WTC11 (cell line): ENCODE data around the gene EPHB3. TPM values are rescaled to one million over a fixed set of nuclear protein-coding genes. Genes with fewer than 3 reads are reported as not detected.

Experiments
- ATAC-seq: fragments of 200-7000 bp; cut with Tn5 transposase; 2 replicates; pipeline ENCODE4 v1.10.0; 2021; ENCODE audit warnings: mild to moderate bottlenecking, moderate library complexity
- CTCF ChIA-PET: fragments of 300-600 bp; sonication (Branson Sonifier 250); formaldehyde crosslinking; loops from one replicate; lab custom pipeline; 2021; ENCODE audit warnings: antibody characterized with exemption; lab: Charles Lee
- POLR2A ChIA-PET: fragments of 350-600 bp; sonication (Branson Sonifier 250); formaldehyde crosslinking; loops from one replicate; lab custom pipeline; 2021; ENCODE audit warnings: antibody characterized with exemption; lab: Charles Lee
- DNase-seq: peaks from one replicate; pipeline ENCODE4 v3.0.0; 2021; ENCODE audit warnings: low spot score
- H3K27ac Mint-ChIP-seq: 2 replicates; pipeline ENCODE4 v1.8.0; 2021; ENCODE audit warnings: mixed read lengths
- H3K27me3 Mint-ChIP-seq: 2 replicates; pipeline ENCODE4 v1.8.0; 2021; ENCODE audit warnings: low read depth, mild to moderate bottlenecking, moderate library complexity, mixed read lengths
- H3K36me3 Mint-ChIP-seq: 2 replicates; pipeline ENCODE4 v1.8.0; 2021; ENCODE audit warnings: mixed read lengths
- H3K4me1 Mint-ChIP-seq: 2 replicates; pipeline ENCODE4 v1.8.0; 2022; ENCODE audit warnings: mixed read lengths
- H3K4me3 Mint-ChIP-seq: 2 replicates; pipeline ENCODE4 v1.8.0; 2021; ENCODE audit warnings: mild to moderate bottlenecking, moderate library complexity, mixed read lengths
- H3K9me3 Mint-ChIP-seq: 2 replicates; pipeline ENCODE4 v1.8.0; 2021; ENCODE audit warnings: mixed read lengths
- EMX1 ChIP-seq: fragments of 250-450 bp; sonication (Bioruptor Pico); IDR thresholded peaks from 2 replicates; pipeline ENCODE4 v1.8.0; 2021; ENCODE audit warnings: mild to moderate bottlenecking
- FOXJ3 ChIP-seq: sonication (generic); formaldehyde crosslinking; IDR thresholded peaks from 2 replicates; pipeline ENCODE4 v1.9.0; 2021; ENCODE audit warnings: missing genetic modification reagents, mild to moderate bottlenecking, borderline replicate concordance
- HMGA2 ChIP-seq: fragments of 250-450 bp; sonication (Bioruptor Pico); IDR thresholded peaks from 2 replicates; pipeline ENCODE4 v1.4.0; 2021; ENCODE audit warnings: mild to moderate bottlenecking, moderate library complexity
- JAZF1 ChIP-seq: fragments of 250-450 bp; sonication (Bioruptor Pico); IDR thresholded peaks from 2 replicates; pipeline ENCODE4 v1.9.0; 2021; ENCODE audit warnings: moderate library complexity, mild to moderate bottlenecking, inconsistent platforms
- JUN ChIP-seq: sonication (generic); formaldehyde crosslinking; IDR thresholded peaks from 2 replicates; pipeline ENCODE4 v1.8.0; 2023; ENCODE audit warnings: mild to moderate bottlenecking, missing genetic modification reagents
- MYBL2 ChIP-seq: sonication (generic); formaldehyde crosslinking; IDR thresholded peaks from 2 replicates; pipeline ENCODE4 v1.8.1; 2023; ENCODE audit warnings: mild to moderate bottlenecking, moderate library complexity, missing genetic modification reagents
- NFATC4 ChIP-seq: fragments of 250-450 bp; sonication (Bioruptor Pico); IDR thresholded peaks from 2 replicates; pipeline ENCODE4 v1.9.0; 2021; ENCODE audit warnings: mild to moderate bottlenecking
- NR2C2 ChIP-seq: sonication (generic); formaldehyde crosslinking; IDR thresholded peaks from 2 replicates; pipeline ENCODE4 v1.8.0; 2022; ENCODE audit warnings: mild to moderate bottlenecking, missing genetic modification reagents
- OVOL2 ChIP-seq: fragments of 250-450 bp; sonication (Bioruptor Pico); IDR thresholded peaks from 2 replicates; pipeline ENCODE4 v1.9.0; 2021; ENCODE audit warnings: mild to moderate bottlenecking, borderline replicate concordance
- SOX15 ChIP-seq: fragments of 250-450 bp; sonication (Bioruptor Pico); IDR thresholded peaks from 2 replicates; pipeline ENCODE4 v1.9.0; 2021; ENCODE audit warnings: mild to moderate bottlenecking
- ZNF317 ChIP-seq: sonication (generic); formaldehyde crosslinking; IDR thresholded peaks from 2 replicates; pipeline ENCODE4 v1.8.1; 2023; ENCODE audit warnings: low read depth, mild to moderate bottlenecking, moderate library complexity, missing genetic modification reagents, borderline replicate concordance
- total RNA-seq: library from RNA; stranded (reverse); gene quantifications from 3 replicates; pipeline ENCODE4 v1.2.3, GENCODE V29; 2021
- TF ChIP-seq, protein P1 (sequence below): fragments of 250-450 bp; sonication (Bioruptor Pico); IDR thresholded peaks from 2 replicates; pipeline ENCODE4 v1.9.0; 2021; ENCODE audit warnings: mild to moderate bottlenecking
- TF ChIP-seq, protein P2 (sequence below): fragments of 200-600 bp; IDR thresholded peaks from 2 replicates; pipeline ENCODE4 v1.8.0; 2022; ENCODE audit warnings: antibody characterized with exemption
- TF ChIP-seq, protein P3 (sequence below): sonication (generic); formaldehyde crosslinking; IDR thresholded peaks from 2 replicates; pipeline ENCODE4 v1.8.0; 2022; ENCODE audit warnings: mild to moderate bottlenecking, missing genetic modification reagents
- TF ChIP-seq, protein P4 (sequence below): sonication (generic); formaldehyde crosslinking; IDR thresholded peaks from 2 replicates; pipeline ENCODE4 v1.8.1; 2023; ENCODE audit warnings: mild to moderate bottlenecking, missing genetic modification reagents, borderline replicate concordance
- TF ChIP-seq, protein P5 (sequence below): sonication (generic); formaldehyde crosslinking; IDR thresholded peaks from 2 replicates; pipeline ENCODE4 v1.8.1; 2022; ENCODE audit warnings: mild to moderate bottlenecking, moderate library complexity, missing genetic modification reagents
- TF ChIP-seq, protein P6 (sequence below): sonication (generic); formaldehyde crosslinking; IDR thresholded peaks from 2 replicates; pipeline ENCODE4 v1.8.0; 2022; ENCODE audit warnings: mild to moderate bottlenecking, missing genetic modification reagents
- TF ChIP-seq, protein P7 (sequence below): fragments of 250-450 bp; sonication (Bioruptor Pico); IDR thresholded peaks from 2 replicates; pipeline ENCODE4 v2.1.2; 2022; ENCODE audit warnings: mild to moderate bottlenecking, moderate library complexity
- TF ChIP-seq, protein P8 (sequence below): sonication (generic); formaldehyde crosslinking; IDR thresholded peaks from 2 replicates; pipeline ENCODE4 v1.8.1; 2023; ENCODE audit warnings: mild to moderate bottlenecking, missing genetic modification reagents, moderate library complexity

Gene EPHB3
- total RNA-seq, 1 experiment from 2014 or later, result 11.4 TPM

DNA sequence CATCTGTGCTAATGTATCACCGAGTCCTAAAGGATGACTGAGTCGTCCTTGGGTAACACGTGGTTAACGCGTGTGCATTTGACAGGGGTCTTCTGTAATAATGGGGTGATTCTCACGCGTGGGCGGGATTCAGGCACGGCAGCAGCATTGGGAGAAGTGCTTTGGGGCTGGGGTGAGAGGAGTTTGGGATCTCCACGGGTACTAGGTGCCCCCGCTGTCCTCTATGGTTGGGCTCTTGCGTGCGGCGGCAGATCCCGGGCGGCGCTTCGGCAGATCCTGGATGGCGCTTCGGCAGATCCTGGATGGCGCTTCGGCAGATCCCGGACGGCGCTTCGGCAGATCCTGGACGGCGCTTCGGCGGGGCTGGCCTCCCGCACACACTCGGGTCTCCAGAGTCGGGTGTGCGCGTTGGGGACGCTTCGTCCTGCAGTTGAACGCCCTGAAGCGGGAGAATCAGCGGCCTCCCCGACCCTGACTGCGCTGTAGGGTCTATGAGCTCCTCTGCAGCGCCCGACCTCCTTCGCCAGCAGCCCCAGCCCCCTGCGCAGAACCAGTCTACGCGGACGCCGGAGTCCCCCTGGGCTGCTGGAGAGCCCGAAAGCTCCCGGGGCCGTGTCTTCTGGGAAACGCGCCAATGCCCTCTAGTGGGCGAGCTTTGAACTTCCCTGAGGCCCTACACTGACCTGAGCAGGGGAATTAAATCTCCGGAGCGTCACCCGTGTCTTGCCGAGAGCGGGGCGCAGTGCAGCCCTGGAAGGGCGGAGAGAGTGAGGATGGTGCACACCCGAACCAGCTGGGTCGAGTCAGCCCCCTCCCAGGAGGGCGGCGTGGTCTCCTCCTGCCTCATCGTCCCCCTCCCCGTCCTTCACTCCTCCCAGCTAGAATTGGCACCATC lies 48.1 kb upstream of the EPHB3 start (continued):
- TF ChIP-seq, protein P1, sequence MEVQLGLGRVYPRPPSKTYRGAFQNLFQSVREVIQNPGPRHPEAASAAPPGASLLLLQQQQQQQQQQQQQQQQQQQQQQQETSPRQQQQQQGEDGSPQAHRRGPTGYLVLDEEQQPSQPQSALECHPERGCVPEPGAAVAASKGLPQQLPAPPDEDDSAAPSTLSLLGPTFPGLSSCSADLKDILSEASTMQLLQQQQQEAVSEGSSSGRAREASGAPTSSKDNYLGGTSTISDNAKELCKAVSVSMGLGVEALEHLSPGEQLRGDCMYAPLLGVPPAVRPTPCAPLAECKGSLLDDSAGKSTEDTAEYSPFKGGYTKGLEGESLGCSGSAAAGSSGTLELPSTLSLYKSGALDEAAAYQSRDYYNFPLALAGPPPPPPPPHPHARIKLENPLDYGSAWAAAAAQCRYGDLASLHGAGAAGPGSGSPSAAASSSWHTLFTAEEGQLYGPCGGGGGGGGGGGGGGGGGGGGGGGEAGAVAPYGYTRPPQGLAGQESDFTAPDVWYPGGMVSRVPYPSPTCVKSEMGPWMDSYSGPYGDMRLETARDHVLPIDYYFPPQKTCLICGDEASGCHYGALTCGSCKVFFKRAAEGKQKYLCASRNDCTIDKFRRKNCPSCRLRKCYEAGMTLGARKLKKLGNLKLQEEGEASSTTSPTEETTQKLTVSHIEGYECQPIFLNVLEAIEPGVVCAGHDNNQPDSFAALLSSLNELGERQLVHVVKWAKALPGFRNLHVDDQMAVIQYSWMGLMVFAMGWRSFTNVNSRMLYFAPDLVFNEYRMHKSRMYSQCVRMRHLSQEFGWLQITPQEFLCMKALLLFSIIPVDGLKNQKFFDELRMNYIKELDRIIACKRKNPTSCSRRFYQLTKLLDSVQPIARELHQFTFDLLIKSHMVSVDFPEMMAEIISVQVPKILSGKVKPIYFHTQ (CRISPR knock-in tag), result no peak
- TF ChIP-seq FOXJ3 (no peak), SOX15 (CRISPR knock-in tag) (no peak), MYBL2 (CRISPR knock-in tag) (no peak), OVOL2 (CRISPR knock-in tag) (no peak), JAZF1 (CRISPR knock-in tag) (no peak), ZNF317 (CRISPR knock-in tag) (no peak), EMX1 (no peak)
- TF ChIP-seq, protein P2, sequence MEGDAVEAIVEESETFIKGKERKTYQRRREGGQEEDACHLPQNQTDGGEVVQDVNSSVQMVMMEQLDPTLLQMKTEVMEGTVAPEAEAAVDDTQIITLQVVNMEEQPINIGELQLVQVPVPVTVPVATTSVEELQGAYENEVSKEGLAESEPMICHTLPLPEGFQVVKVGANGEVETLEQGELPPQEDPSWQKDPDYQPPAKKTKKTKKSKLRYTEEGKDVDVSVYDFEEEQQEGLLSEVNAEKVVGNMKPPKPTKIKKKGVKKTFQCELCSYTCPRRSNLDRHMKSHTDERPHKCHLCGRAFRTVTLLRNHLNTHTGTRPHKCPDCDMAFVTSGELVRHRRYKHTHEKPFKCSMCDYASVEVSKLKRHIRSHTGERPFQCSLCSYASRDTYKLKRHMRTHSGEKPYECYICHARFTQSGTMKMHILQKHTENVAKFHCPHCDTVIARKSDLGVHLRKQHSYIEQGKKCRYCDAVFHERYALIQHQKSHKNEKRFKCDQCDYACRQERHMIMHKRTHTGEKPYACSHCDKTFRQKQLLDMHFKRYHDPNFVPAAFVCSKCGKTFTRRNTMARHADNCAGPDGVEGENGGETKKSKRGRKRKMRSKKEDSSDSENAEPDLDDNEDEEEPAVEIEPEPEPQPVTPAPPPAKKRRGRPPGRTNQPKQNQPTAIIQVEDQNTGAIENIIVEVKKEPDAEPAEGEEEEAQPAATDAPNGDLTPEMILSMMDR, result peak; percentile 79
- TF ChIP-seq, protein P3, sequence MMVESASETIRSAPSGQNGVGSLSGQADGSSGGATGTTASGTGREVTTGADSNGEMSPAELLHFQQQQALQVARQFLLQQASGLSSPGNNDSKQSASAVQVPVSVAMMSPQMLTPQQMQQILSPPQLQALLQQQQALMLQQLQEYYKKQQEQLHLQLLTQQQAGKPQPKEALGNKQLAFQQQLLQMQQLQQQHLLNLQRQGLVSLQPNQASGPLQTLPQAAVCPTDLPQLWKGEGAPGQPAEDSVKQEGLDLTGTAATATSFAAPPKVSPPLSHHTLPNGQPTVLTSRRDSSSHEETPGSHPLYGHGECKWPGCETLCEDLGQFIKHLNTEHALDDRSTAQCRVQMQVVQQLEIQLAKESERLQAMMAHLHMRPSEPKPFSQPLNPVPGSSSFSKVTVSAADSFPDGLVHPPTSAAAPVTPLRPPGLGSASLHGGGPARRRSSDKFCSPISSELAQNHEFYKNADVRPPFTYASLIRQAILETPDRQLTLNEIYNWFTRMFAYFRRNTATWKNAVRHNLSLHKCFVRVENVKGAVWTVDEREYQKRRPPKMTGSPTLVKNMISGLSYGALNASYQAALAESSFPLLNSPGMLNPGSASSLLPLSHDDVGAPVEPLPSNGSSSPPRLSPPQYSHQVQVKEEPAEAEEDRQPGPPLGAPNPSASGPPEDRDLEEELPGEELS, result no peak
- TF ChIP-seq, protein P4, sequence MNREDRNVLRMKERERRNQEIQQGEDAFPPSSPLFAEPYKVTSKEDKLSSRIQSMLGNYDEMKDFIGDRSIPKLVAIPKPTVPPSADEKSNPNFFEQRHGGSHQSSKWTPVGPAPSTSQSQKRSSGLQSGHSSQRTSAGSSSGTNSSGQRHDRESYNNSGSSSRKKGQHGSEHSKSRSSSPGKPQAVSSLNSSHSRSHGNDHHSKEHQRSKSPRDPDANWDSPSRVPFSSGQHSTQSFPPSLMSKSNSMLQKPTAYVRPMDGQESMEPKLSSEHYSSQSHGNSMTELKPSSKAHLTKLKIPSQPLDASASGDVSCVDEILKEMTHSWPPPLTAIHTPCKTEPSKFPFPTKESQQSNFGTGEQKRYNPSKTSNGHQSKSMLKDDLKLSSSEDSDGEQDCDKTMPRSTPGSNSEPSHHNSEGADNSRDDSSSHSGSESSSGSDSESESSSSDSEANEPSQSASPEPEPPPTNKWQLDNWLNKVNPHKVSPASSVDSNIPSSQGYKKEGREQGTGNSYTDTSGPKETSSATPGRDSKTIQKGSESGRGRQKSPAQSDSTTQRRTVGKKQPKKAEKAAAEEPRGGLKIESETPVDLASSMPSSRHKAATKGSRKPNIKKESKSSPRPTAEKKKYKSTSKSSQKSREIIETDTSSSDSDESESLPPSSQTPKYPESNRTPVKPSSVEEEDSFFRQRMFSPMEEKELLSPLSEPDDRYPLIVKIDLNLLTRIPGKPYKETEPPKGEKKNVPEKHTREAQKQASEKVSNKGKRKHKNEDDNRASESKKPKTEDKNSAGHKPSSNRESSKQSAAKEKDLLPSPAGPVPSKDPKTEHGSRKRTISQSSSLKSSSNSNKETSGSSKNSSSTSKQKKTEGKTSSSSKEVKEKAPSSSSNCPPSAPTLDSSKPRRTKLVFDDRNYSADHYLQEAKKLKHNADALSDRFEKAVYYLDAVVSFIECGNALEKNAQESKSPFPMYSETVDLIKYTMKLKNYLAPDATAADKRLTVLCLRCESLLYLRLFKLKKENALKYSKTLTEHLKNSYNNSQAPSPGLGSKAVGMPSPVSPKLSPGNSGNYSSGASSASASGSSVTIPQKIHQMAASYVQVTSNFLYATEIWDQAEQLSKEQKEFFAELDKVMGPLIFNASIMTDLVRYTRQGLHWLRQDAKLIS, result no peak
- TF ChIP-seq, protein P5, sequence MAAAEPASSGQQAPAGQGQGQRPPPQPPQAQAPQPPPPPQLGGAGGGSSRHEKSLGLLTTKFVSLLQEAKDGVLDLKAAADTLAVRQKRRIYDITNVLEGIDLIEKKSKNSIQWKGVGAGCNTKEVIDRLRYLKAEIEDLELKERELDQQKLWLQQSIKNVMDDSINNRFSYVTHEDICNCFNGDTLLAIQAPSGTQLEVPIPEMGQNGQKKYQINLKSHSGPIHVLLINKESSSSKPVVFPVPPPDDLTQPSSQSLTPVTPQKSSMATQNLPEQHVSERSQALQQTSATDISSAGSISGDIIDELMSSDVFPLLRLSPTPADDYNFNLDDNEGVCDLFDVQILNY, result 0 out of 2 replicates have a peak, but pooled peaks have one; percentile 59
- TF ChIP-seq, protein P6, sequence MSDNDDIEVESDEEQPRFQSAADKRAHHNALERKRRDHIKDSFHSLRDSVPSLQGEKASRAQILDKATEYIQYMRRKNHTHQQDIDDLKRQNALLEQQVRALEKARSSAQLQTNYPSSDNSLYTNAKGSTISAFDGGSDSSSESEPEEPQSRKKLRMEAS (CRISPR knock-in tag), result peak; percentile 54; the same call in 1 of the 2 replicates

DNA sequence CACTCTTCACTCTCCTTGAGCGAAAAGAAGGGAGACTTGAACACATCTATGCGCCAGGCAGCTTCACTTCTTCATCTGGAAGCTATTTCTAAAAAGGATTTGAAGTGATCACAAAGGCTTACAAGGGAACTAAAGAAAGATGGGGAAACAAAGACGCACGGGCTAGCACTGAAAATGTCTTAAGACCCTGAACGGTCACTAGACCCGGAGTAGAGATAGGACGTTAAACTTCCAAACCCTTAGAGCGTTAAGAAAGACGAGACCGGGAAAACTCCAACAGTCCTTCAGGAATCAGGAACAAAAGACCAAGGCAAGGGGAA lies 47.5 kb upstream of the EPHB3 start:
- POLR2A ChIA-PET, result interaction anchor here (1.0 to 1.9 kb wide), 6 partner anchors 11 to 168 kb away, joined by 3 to 15 read pairs (median 6); no protein-coding TSS in a partner anchor
- H3K27me3 Mint-ChIP-seq, result peaks cover 54% of the 10 kb centered on the region
- TF ChIP-seq NFATC4 (CRISPR knock-in tag) (no peak), NR2C2 (no peak), HMGA2 (no peak), JUN (CRISPR knock-in tag) (no peak)
- TF ChIP-seq, protein P7, sequence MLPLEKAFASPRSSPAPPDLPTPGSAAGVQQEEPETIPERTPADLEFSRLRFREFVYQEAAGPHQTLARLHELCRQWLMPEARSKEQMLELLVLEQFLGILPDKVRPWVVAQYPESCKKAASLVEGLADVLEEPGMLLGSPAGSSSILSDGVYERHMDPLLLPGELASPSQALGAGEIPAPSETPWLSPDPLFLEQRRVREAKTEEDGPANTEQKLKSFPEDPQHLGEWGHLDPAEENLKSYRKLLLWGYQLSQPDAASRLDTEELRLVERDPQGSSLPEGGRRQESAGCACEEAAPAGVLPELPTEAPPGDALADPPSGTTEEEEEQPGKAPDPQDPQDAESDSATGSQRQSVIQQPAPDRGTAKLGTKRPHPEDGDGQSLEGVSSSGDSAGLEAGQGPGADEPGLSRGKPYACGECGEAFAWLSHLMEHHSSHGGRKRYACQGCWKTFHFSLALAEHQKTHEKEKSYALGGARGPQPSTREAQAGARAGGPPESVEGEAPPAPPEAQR (CRISPR knock-in tag), result no peak
- TF ChIP-seq, protein P8, sequence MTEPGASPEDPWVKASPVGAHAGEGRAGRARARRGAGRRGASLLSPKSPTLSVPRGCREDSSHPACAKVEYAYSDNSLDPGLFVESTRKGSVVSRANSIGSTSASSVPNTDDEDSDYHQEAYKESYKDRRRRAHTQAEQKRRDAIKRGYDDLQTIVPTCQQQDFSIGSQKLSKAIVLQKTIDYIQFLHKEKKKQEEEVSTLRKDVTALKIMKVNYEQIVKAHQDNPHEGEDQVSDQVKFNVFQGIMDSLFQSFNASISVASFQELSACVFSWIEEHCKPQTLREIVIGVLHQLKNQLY (CRISPR knock-in tag), result no peak

More for the DNA sequence above, 47.5 kb upstream of the EPHB3 start:
- H3K4me3 Mint-ChIP-seq, result peak overlapping the region; percentile 71
- peaks cover 9% of the 10 kb centered on the region for H3K9me3 Mint-ChIP-seq
- no peak; the same call in 1 of the 2 replicates for ATAC-seq
- peaks cover 35% of the 10 kb centered on the region for H3K4me1 Mint-ChIP-seq
- CTCF ChIA-PET, result interaction anchor here (0.9 to 5.6 kb wide), 37 partner anchors 8 to 294 kb away, joined by 3 to 104 read pairs (median 6); partner anchors contain the start of gene CHRD
- no peak overlapping the region for H3K27ac Mint-ChIP-seq
- no peaks in the 10 kb centered on the region; the same call in none of the 2 replicates for H3K36me3 Mint-ChIP-seq
- no peak for DNase-seq
